Hematopoietic multipotent progenitor cell treated with erythropoietin and hydrocortisone succinate and interleukin-3 and kit ligand, for 6 days (in vitro differentiated cells): Measurements from ENCODE around the gene SETSIP.
"Not testable (repeated sequence)": the region's sequence is repeated elsewhere in the genome, so short reads cannot be mapped to it uniquely, and the experiment has no call there.

Experiments
- DNase-seq: peaks from one replicate; pipeline ENCODE4 v3.0.0-alpha.2; 2015

Gene SETSIP

GRCh38 chr1:92075311-92075710, at the start of gene SETSIP:
Gene SETSIP, minus strand, starts transcription at chr1:92075411. Its CDS starts 0 bp downstream, at chr1:92075411.
- DNase-seq, result no peak

GRCh38 chr1:92123868-92124267, 48.7 kb upstream of the SETSIP start:
- DNase-seq, result peak; percentile 69

GRCh38 chr1:92118826-92119225, 43.6 kb upstream of the SETSIP start:
- DNase-seq, result peak; percentile 22

GRCh38 chr1:92117526-92117925, 42.3 kb upstream of the SETSIP start:
- peak; percentile 9 for DNase-seq

GRCh38 chr1:92108631-92109030, 33.4 kb upstream of the SETSIP start:
- no peak for DNase-seq

- DNase-seq, result no peak
Measured at GRCh38 chr1:92105546-92106081, 30.4 kb upstream of the SETSIP start.

- DNase-seq, result peak; percentile 51
Measured at GRCh38 chr1:92096317-92096716, 21.1 kb upstream of the SETSIP start.

- DNase-seq, result no peak
Measured at GRCh38 chr1:92095874-92096273, 20.7 kb upstream of the SETSIP start.

GRCh38 chr1:92094595-92094994, 19.4 kb upstream of the SETSIP start:
- DNase-seq, result no peak

- DNase-seq, result no peak
Measured at GRCh38 chr1:92094090-92094489, 18.9 kb upstream of the SETSIP start.

- no peak for DNase-seq
Measured at GRCh38 chr1:92091625-92092024, 16.4 kb upstream of the SETSIP start.

- DNase-seq, result no peak
Measured at GRCh38 chr1:92087542-92087941, 12.3 kb upstream of the SETSIP start.

GRCh38 chr1:92085727-92086126, 10.5 kb upstream of the SETSIP start:
- peak; percentile 35 for DNase-seq

- peak; percentile 4 for DNase-seq
Measured at GRCh38 chr1:92084651-92085050, 9.4 kb upstream of the SETSIP start.

- DNase-seq, result peak; percentile 5
Measured at GRCh38 chr1:92081031-92081430, 5.8 kb upstream of the SETSIP start.

GRCh38 chr1:92080128-92080985, 5.1 kb upstream of the SETSIP start, which contains the start of gene BTBD8:
Gene BTBD8, plus strand, starts transcription at chr1:92080345. Its CDS starts 227 bp downstream, at chr1:92080572.
- DNase-seq, result peak; percentile 91

GRCh38 chr1:92079441-92079840, 4.2 kb upstream of the SETSIP start:
- no peak for DNase-seq

- not testable (repeated sequence) for DNase-seq
Measured at GRCh38 chr1:92078077-92078476, 2.9 kb upstream of the SETSIP start.

- DNase-seq, result no peak
Measured at GRCh38 chr1:92076363-92076762, 1.2 kb upstream of the SETSIP start.

GRCh38 chr1:92074446-92074845, 765 bp downstream of the SETSIP start:
- not testable (repeated sequence) for DNase-seq

- DNase-seq, result no peak
Measured at GRCh38 chr1:92070892-92071291, 4.3 kb downstream of the SETSIP start.

GRCh38 chr1:92066321-92066720, 8.9 kb downstream of the SETSIP start:
- DNase-seq, result no peak

- DNase-seq, result peak; percentile 28
Measured at GRCh38 chr1:92065042-92065441, 10.2 kb downstream of the SETSIP start.

GRCh38 chr1:92051948-92052347, 23.3 kb downstream of the SETSIP start:
- DNase-seq, result no peak
